Putamen (tissue), 1 donor: ENCODE measurements around the gene TUB.

Experiments used
- DNase-seq: peaks from one replicate; pipeline ENCODE4 v3.0.0-alpha.2; 2016; ENCODE audit warnings: low spot score

Gene TUB

DNA sequence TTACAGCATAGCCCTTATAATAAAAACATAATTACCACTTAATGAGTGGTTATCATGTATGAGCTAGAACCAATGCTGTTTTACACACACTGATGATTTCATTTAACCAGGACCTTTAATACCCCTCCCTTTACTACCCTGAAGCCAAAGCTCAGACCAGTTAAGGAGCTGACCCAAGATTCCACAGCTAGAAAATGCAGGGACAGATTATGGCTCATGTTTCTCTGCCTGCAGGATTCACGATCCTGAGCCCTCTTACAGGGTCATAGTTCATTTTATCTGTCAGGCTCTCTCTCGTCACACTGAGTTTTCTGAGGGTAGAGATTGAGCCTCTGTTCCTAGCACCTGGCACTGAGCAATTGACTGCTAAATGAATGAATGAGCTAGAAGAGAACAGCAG is 27.4 kb downstream of the TUB start:
- DNase-seq: no peak

DNA sequence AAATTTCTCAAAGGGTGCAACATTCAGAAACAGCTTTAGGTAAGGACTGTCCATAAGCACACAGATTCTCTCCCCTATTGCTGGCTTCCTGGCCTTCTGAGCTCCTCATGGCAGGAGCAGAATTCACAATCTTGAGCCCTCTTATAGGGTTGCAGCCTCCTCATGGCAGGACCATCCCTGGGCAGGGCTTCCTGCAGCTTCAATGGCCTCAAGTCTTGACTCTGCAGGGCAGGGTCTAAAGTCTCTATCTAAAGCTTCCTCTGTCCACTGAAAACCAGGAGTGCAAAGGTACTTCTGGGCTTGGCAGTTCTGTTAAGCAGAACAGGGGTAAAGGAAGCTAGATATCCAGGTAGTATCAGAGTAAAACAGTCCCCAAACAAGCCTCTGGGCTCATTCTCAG is 28.7 kb downstream of the TUB start:
- no peak for DNase-seq

DNA sequence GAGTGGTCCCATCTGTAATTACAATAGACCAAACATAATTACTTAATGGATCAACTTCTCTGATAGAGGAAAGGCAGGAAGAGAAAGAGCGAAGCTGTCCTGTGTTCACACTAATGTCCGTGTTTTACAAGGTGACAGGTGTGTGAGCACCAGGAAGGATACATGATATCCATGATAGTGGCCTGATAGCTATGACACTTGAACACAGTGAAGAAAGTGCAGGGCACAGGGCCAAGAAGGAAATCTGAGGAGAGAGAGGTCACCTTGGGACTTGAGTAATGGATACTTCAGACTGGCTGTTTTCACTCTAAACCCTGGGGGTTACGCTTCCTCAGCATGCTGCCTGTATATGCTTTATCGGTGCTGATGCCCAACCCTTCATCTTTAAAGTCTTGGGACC is 29.4 kb downstream of the TUB start:
- no peak for DNase-seq

DNA sequence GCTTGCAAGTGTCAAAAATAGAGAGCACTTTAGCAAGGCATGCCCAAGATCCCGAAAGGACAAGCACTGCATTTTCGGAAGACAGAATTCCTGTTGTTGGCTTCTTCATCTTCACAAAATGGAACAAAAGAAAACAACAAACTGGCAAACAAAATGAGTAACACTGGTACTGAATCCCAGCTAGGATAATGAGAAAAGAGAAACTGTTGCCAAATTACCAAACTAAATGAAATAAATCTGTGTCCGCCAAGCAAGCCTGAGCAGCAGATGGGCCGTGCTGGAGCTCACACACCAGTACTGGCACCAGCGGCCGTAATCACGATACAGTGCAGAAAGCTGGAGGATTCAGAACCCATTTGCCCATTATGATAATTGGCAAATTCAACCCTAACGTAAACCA is 30.6 kb downstream of the TUB start:
- DNase-seq: no peak

DNA sequence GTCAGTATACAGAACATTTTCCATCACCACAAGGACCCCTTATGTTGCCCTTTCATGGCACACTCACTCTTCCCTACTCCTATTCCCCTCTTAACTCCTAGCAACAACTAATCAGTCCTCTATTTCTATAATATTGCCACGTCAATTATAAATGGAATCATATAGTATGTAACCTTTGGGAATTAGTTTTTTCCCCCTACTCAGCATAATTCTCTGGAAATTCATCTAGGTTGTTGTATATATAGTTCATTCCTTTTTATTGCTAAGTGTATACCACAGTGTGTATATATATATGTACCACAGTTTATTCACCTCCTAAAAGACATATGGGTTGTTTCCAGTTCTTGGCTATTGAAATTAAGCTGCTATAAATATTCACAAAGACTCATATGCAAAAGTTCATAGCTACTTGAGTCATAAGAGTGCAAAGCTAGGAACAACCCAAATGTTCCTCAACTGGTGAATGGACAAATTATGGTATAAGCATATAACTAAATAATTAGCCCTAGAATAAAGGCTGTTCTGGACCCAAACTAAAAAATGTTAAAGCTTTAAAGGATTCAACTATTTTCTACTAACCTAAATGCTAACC is 41.3 kb downstream of the TUB start:
- no peak for DNase-seq

DNA sequence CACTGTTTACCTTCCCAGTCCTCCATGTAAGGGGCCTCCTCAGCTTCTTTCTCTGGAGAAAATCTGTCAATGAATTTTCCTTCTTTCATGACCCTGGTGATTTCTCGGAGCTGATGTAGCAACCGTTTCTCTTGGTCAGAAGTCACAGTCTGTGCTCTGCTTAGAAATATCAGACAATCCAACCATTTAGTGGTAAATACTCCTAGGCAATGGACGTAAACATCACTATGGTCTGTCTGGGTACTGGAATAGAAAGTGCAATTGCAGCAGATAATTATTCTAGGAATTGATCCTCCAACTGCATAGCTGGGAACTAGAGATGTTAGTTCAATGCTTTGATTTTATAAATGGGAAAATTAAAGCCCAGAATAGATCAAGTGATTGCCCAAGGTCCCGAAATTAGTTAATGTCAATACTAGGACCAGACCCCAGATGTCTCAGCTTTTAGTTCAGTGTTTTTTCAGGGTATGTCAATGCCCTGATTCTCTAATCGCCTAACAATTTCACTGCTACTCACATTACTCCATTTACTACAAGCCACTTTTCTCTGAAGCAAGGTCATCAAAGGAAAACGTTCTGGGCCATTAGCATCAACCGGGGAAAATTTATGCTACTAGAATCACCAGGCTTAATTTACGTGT is 45.8 kb downstream of the TUB start:
- no peak for DNase-seq

DNA sequence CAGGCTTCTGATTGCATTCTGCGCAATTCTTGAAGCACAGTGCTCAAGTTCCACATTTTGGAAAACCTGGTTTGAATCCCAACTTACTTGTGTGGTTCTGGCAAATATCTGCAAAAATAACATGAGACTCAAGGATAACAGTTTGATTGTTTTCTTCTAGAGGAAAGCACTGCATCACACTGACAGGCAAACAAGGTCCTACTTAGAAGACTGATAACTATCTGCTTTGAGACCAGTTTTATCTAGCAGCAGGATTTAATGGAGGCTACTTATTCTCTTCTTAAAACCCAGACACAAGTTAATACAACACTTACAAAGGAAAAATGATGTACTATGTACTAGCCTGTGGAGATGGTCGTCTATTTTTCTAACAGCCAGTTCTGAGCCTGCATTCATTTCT is 46.4 kb downstream of the TUB start:
- DNase-seq: no peak

DNA sequence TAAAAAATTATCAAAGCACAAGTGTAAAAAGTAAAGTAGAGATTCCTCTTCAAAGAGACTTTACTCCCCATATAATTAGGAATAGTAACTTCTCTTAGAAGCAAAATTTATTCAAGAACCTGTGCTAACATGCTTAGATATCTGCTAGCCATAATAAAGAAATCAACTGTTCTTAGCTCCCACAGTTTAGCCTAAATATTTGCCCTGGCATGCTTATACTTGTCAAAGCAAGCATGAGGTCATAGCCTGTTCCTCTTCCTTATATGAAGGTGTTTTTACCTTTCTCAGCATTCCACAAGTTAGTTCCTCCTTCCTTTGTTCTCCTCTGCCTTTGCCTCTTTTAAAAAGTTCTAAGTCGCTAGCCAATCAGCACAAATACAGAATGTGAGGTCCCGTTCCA is 57.5 kb downstream of the TUB start:
- DNase-seq: no peak

DNA sequence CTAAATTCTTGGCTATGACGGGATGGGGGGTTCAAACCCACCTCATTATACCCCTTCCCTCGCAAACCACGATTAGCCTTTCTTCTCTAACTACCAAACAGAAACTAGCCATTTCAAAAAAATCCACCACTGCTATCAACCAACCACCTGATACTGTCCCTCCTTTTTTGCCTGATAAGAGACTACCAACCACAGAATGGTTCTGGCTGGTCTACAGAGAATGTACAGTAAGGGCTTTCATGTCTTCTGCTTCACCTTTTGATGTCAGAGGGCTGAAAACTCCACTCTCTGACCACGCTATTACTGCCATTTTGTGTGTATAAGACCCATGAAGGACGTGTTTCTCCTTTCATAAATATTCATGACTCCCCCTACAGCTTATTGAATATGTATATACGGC is 68.7 kb downstream of the TUB start:
- no peak for DNase-seq
